Osteoblast (primary cell): ENCODE results near the gene IFT74. TPM values are rescaled to one million over a fixed set of nuclear protein-coding genes. Genes with fewer than 3 reads are reported as not detected.

ENCODE experiments used
- DNase-seq: peaks from one replicate; pipeline ENCODE4 v3.0.0; 2011; ENCODE audit warnings: low spot score, mixed read lengths; ENCODE audit not compliant: insufficient read length; ENCODE audit errors: missing footprints
- H2AFZ ChIP-seq: 2 replicates; pipeline ENCODE4 v1.6.0; 2011; ENCODE audit warnings: mild to moderate bottlenecking, low read length
- H3K27ac ChIP-seq: 2 replicates; pipeline ENCODE4 v1.5.1; 2011; ENCODE audit warnings: mild to moderate bottlenecking, low read depth, low read length, moderate library complexity
- H3K27me3 ChIP-seq: 2 replicates; pipeline ENCODE4 v1.6.0; 2012; ENCODE audit warnings: mild to moderate bottlenecking, control low read depth, inconsistent platforms, low read length, moderate library complexity; ENCODE audit not compliant: insufficient read depth
- H3K36me3 ChIP-seq: 2 replicates; pipeline ENCODE4 v1.5.1; 2011; ENCODE audit warnings: mild to moderate bottlenecking, low read length, control low read depth, moderate library complexity; ENCODE audit not compliant: insufficient read depth
- H3K4me1 ChIP-seq: 2 replicates; pipeline ENCODE4 v1.5.1; 2011; ENCODE audit warnings: mild to moderate bottlenecking, low read length, control low read depth, moderate library complexity; ENCODE audit not compliant: insufficient read depth
- H3K4me2 ChIP-seq: 2 replicates; pipeline ENCODE4 v1.6.0; 2011; ENCODE audit warnings: mild to moderate bottlenecking, low read length; ENCODE audit not compliant: insufficient read depth
- H3K4me3 ChIP-seq: fragments of 200-600 bp; sonication (generic); 3 replicates; pipeline ENCODE4 v1.5.1; 2012; ENCODE audit warnings: mild to moderate bottlenecking, low read length, inconsistent platforms; ENCODE audit not compliant: insufficient read depth
- H3K79me2 ChIP-seq: 2 replicates; pipeline ENCODE4 v1.6.0; 2012; ENCODE audit warnings: mild to moderate bottlenecking, low read length, control low read depth, inconsistent platforms; ENCODE audit not compliant: insufficient read depth
- H3K9me3 ChIP-seq: 2 replicates; pipeline ENCODE4 v1.5.1; 2011; ENCODE audit warnings: low read depth, low read length, control low read depth
- H4K20me1 ChIP-seq: 2 replicates; pipeline ENCODE4 v1.6.0; 2012; ENCODE audit warnings: mild to moderate bottlenecking, low read length, control low read depth; ENCODE audit not compliant: insufficient read depth
- CTCF ChIP-seq: IDR thresholded peaks from 2 replicates; pipeline ENCODE4 v1.5.1; 2011; ENCODE audit warnings: mild to moderate bottlenecking, low read depth, low read length, moderate library complexity; ENCODE audit errors: extremely low read depth
- total RNA-seq: library from RNA; depleted of rRNA; stranded (reverse); fragments of >200 nt; gene quantifications from 2 replicates; pipeline ENCODE4 v1.2.3, GENCODE V29; 2012

Gene IFT74
- total RNA-seq, 1 donor, result 19.9 TPM

- no peaks in the 10 kb centered on the region for H3K27me3 ChIP-seq
- peaks cover 41% of the 10 kb centered on the region for H3K36me3 ChIP-seq
- DNase-seq, result no peak
- no peak overlapping the region for H3K4me3 ChIP-seq
- H4K20me1 ChIP-seq, result peaks cover 3% of the 10 kb centered on the region
- no peak overlapping the region for H3K27ac ChIP-seq
- no peak for TF ChIP-seq CTCF
- no peaks in the 10 kb centered on the region for H3K9me3 ChIP-seq
- H3K4me1 ChIP-seq, result no peaks in the 10 kb centered on the region
- H3K4me2 ChIP-seq, result no peak overlapping the region
- H3K79me2 ChIP-seq, result peaks cover 40% of the 10 kb centered on the region
- H2AFZ ChIP-seq, result no peak overlapping the region
Observed at GRCh38 chr9:26928902-26929495, 27.2 kb upstream of the IFT74 start.

GRCh38 chr9:26935847-26936246 lies 20.4 kb upstream of the IFT74 start:
- no peak for DNase-seq
- no peak overlapping the region for H3K27ac ChIP-seq
- no peak overlapping the region for H2AFZ ChIP-seq
- peaks cover 87% of the 10 kb centered on the region for H3K79me2 ChIP-seq
- H3K4me1 ChIP-seq, result peaks cover 3% of the 10 kb centered on the region
- H3K4me3 ChIP-seq, result no peak overlapping the region
- no peaks in the 10 kb centered on the region for H3K36me3 ChIP-seq
- H3K4me2 ChIP-seq, result no peak overlapping the region
- H3K27me3 ChIP-seq, result no peaks in the 10 kb centered on the region
- H4K20me1 ChIP-seq, result peaks cover 17% of the 10 kb centered on the region
- TF ChIP-seq CTCF, result no peak
- peaks cover 6% of the 10 kb centered on the region for H3K9me3 ChIP-seq

- H3K9me3 ChIP-seq, result peaks cover 6% of the 10 kb centered on the region
- peaks cover 3% of the 10 kb centered on the region for H3K4me1 ChIP-seq
- peaks cover 89% of the 10 kb centered on the region for H3K79me2 ChIP-seq
- H3K27ac ChIP-seq, result no peak overlapping the region
- H2AFZ ChIP-seq, result no peak overlapping the region
- no peak overlapping the region for H3K4me3 ChIP-seq
- DNase-seq, result no peak
- H3K36me3 ChIP-seq, result no peaks in the 10 kb centered on the region
- H3K27me3 ChIP-seq, result no peaks in the 10 kb centered on the region
- H4K20me1 ChIP-seq, result peaks cover 27% of the 10 kb centered on the region
- no peak for TF ChIP-seq CTCF
- H3K4me2 ChIP-seq, result no peak overlapping the region
Observed at GRCh38 chr9:26937816-26938371, 18.3 kb upstream of the IFT74 start.

GRCh38 chr9:26939955-26940711 lies 16.1 kb upstream of the IFT74 start:
- H3K79me2 ChIP-seq, result peaks cover 99% of the 10 kb centered on the region
- no peak overlapping the region for H2AFZ ChIP-seq
- H3K4me2 ChIP-seq, result no peak overlapping the region
- no peaks in the 10 kb centered on the region for H3K27me3 ChIP-seq
- peaks cover 3% of the 10 kb centered on the region for H3K4me1 ChIP-seq
- H4K20me1 ChIP-seq, result peaks cover 36% of the 10 kb centered on the region
- no peak overlapping the region for H3K4me3 ChIP-seq
- H3K27ac ChIP-seq, result no peak overlapping the region
- no peak for DNase-seq
- no peak for TF ChIP-seq CTCF
- peaks cover 6% of the 10 kb centered on the region for H3K9me3 ChIP-seq
- H3K36me3 ChIP-seq, result peaks cover 4% of the 10 kb centered on the region
